Activated CD8-positive, alpha-beta memory T cell treated with anti-CD3 and anti-CD28 coated beads, Interleukin-2, amount 50 U/mL, for 4 hours (primary cell): ENCODE measurements around the gene RAB6D.
"Not testable (repeated sequence)": the region's sequence is repeated elsewhere in the genome, so short reads cannot be mapped to it uniquely, and the experiment has no call there.

ENCODE experiments used
- DNase-seq: peaks from one replicate; pipeline ENCODE4 v3.0.0-alpha.2; 2020

Gene RAB6D

DNA sequence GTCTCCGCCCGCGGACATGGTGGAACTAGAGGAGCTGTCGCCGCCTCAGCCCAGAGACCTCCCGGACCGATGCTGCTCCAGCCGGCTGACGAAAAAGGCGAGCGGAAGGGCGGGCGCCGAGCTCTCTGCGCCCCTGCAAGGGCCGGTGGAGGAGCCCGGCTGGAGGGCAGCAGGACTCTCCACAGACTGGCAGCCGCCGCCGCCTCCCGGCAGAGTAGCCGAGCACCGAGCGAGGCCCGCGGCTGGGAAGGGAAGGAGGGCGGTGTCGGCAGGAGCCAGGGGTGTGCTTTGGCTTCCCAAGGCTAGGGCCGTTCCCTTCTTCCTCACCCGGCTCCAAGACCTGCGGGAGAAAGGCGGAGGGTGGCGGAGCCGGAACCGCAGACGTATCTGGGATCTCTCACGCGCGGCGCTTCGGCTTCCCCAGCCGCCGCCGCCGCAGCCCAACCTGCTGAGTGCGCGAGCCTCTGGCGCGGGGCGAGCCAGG, at the start of gene RAB6D:
TSS of gene RAB6D (minus strand) at position 466 of the 484 bp plus-strand sequence. CDS start at position 18, 448 bp downstream.
- DNase-seq, result not testable (repeated sequence)

DNA sequence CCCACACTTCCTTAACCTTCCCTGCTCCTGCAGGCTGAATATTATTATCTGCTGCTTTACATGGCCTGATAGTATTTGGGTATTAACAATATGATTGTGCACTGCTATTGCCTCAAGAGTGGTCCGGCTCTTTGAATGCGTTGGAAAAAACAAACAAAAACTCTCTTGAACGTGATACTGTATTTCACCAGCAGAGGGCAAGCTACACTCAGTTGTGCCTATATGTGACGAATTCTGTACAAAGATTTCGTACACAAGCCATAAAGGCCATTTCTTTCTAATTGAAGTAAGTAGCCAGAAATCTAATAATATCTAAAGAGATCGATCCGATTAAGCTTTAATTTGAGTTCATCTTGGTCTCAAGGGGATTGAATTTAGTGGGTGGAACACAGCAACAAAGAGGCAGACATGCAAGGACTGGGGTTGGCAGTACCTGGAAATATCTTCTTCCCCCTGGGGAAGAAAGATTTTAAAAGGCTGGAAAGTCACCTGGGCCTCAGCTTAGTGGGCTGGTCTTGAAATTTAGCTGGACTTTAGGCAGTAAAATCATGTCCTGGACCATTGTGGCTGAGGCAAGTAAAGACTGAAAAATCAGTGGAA, 49.3 kb upstream of the RAB6D start:
- DNase-seq, result no peak

DNA sequence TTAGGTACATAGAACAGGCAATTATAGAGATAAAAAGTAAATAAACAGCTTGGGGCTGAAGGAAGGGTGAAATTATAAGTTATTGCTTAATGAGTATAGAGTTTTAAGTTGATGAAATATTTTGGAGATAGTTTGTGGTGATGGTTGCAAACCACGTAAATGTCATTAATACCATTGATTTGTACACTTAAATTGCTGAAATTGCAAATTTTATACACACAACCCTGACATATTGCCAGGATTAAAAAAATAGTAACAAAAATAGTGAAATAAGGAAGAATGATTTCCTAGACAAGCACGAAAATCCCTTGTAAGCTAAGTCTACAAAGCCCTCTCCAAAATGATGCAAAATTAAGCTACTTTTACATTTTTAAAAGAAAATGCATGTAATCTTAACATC, 46.2 kb upstream of the RAB6D start:
- DNase-seq, result no peak

DNA sequence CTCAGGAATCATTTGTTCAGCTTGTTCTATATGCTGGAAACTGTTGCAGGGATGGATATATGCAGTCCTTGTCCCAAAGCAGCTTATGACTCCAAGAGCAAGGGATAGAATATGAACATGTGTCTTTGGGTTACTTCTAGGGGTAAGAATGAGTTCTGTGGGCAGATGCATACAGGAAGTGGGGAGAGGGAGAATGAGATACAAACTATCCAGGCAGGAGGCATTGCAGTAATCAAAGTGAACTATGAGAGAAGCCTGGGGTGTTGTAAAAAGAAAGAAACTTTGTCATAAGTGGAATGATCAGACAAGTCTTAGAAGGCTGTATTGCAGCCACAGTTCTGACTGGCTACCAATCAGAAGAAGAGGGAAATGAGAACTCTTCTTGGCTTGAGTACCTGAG, 44.8 kb upstream of the RAB6D start:
- DNase-seq, result no peak

DNA sequence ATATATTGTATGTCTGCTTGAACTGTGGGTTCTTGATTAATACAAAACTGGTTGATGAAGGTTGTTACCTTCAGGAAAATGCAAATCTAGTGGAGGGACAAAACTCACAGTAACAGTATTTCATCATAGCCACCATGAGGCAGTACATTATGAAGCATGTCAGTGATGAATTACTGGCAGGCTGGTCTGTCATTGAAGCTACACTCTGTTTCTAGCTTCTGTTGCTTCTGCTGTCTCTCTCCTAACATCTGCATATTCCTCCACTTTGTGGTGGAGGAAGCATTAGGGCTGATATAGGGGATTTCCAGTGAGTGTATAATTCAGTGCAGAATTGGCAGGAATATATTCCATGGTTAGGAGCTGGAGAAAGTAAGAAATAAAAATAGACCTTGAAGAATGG, 44.2 kb upstream of the RAB6D start:
- DNase-seq, result no peak

DNA sequence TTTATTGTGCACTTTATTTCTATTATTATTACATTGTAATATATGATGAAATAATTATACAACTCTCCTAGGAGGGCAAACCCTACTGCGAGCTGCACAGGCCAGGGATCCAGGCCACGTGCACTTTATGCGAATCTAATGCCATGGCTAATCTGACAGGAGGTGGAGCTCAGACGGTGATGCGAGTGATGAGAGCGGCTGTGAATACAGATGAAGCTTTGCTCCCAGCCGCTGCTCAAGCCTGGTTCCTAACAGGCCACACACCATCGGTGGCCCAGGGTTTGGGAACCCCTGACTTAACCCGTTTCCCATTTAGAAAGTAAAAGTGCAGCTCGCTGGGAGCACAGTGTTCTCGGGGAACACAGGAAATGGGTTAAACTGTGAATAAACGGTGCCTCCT, 40.8 kb upstream of the RAB6D start:
- no peak for DNase-seq

DNA sequence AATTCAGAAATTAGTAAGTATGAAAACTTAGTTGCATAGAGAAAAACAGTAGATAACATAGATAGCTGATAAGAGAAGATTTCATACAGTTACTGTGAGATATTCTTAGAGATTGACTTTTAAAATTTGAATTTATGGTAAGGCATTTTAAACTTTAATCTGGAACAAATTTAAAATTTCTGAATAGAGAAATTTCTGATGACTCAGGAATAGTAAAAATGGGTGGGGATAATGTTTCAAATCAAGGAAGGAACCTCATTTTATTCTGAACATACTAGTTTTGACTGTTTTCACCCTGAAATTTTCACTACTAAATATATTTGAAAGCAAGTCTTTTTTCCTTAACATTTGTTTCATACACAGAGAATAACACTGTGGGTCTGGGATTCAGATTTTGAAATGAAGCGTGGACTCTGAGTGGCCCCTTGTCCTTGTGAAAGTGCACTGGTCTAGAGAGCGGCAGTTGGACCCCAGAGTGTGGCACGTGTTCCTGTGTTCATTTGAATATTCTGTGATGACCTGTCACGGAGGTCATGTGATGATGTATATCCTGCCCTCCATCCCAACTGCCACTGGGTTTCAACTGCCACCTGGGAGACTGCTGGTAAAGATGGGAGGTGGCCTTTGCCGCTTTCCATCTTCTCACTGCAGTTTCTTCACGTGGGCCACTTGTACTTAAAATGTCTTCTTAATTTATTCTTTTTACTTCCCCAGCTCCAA, 38.5 kb upstream of the RAB6D start:
- DNase-seq, result no peak

DNA sequence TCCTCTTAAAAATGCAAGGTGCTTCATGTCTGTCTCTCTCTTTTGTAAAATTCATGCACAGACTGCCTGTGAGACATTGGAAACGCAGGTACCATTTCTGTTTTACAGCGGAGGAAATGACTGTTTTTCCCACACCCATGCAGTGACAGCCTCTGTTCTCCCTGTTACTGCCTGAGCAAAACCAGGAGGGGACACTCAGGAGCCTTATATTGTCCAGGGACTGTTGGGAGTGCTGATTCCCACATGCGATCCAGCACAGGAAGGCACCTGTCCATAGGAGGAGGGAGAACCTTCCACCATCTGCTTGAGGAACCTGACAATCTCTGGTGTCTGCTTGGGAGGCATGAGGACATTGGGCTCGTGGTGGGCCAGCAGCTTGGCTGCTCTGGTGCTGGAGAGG, 36.9 kb upstream of the RAB6D start:
- no peak for DNase-seq

DNA sequence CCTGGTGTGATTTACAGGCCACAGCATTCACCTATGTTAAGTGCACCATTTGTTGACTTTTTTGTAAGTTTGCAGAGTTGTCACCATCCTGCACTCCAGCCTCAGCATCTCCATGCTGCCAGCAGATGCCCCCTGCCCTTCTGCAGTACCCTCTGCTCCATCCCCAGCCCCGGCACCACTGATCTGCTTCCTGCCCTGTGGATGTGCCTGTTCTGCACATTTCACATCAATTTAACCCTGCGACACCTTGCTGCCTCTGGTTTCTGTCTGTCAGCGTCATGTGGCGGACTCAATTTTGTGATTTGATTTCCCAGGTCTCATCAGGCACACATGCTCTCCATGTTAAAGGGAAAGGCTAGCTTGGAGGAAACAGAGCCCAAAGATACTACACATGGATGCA, 36.5 kb upstream of the RAB6D start:
- not testable (repeated sequence) for DNase-seq

DNA sequence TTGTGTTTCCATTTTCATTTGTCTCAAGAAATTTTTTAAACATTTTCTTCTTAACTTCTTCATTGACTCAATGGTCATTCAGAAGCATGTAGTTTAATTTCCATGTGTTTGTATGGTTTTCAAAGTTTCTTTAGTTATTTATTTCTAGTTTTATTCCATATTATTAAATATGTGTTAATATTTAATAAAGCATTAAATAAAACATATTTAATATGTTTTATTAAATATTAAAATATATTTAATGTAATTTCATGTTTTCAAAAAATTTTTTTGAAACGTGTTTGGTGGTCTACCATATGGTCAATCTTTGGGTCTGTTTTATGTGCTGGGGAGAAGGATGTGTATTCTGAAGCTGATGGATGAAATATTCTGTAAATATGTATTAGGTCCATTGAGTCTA, 32.2 kb upstream of the RAB6D start:
- not testable (repeated sequence) for DNase-seq

DNA sequence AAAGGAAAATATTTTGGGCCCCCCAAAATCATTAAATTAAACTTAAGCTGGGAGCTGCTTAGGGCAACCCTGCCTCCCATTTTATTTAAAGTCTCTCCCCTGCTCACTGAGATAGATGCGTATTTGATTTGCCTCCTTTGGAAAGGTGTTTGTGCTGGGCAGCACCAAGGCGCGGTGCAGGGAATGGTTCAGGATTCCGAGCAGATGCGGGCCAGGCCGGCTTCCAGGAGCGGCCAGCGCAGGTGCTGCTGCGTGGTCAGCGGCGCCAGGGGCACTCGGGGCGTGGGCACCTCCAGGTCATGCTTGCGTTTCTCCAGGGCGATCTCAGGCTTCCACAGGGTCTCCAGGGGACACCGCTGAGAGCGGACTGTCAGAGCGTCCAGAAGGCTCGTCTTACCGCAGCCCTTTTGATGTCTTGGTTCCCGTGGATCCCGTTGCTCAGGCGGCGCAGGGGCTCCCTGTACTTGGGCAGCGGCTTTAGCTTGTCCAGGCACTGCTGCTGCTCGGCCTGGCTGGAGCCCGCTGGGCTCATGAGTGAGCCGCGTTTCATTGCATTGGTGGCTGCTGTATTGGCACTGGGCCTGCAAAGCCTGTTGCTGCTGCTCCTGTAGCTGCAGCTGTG, 31.2 kb upstream of the RAB6D start:
- not testable (repeated sequence) for DNase-seq

DNA sequence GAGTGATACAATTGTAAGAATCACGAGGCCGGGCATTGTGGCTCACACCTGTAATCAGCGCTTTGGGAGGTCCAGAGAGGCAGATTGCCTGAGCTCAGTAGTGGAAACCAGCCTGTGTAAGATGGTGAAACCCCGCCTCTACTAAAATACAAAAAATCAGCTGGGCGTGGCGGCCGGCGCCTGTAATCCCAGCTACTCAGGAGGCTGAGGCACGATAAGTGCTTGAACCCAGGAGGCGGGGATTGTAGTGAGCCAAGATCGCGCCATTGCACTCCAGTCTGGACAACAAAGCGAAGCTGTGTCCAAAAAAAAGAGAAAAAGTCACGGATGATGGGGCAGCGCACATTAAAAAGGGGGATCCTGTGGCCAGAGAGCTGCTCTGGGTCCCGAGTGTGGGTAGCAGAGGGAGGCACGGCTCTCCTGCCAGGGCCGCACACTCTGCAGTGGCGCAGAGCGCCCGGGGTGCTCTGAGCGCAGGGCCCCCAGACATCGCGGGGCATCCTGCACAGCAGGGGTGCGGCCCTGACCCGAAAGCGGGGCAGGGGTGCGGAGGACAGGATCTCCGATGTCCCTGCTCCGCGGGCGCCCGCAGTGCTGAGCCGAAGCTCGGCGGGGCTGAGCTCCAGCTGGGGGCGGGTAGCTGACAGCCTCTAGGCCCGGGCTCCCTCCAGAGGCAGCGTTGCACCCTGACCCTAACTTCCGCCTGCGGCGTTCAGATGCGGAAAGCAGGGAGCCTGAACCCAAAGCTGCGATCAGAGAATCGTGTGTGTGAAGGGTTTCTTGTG, 30.4 kb upstream of the RAB6D start:
- no peak for DNase-seq

DNA sequence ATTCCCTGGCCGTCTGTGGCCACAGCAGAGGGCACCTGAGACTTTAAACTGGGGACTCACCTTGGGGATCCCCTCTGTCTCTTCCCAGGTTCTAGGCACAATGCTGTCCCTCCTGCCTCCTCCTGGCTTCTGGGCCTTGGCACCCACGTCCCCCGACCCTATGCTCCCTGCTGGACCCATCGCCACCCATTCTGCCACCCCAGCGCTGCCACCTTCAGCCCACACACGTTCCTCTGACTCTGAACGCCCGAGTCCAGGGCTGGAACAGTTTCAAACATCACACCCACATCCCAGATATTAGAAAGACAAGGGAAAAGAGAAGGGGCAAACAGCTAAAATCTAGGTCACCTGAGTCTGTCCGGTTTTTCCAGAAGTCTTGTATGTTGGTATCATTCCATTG, 28.0 kb upstream of the RAB6D start:
- not testable (repeated sequence) for DNase-seq

DNA sequence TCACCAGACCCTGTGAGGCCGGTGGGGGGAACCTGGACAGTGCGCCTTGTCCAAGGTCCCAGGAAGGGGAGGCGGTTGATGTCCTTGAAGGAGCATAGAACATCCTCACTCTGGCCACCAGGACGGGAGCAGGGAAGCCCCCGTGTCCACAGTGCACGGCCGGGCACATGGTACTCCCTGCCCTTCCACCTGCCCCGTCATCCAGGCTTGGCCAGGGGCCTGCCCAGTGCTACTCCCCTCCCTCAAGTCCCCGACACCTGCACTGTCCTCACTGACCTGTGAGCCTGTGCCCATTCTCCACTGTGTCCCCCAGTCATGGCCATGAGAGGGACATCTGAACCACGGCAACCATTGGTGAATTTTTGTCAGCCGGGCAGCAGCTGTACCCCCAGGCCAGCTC, 27.5 kb upstream of the RAB6D start:
- not testable (repeated sequence) for DNase-seq

DNA sequence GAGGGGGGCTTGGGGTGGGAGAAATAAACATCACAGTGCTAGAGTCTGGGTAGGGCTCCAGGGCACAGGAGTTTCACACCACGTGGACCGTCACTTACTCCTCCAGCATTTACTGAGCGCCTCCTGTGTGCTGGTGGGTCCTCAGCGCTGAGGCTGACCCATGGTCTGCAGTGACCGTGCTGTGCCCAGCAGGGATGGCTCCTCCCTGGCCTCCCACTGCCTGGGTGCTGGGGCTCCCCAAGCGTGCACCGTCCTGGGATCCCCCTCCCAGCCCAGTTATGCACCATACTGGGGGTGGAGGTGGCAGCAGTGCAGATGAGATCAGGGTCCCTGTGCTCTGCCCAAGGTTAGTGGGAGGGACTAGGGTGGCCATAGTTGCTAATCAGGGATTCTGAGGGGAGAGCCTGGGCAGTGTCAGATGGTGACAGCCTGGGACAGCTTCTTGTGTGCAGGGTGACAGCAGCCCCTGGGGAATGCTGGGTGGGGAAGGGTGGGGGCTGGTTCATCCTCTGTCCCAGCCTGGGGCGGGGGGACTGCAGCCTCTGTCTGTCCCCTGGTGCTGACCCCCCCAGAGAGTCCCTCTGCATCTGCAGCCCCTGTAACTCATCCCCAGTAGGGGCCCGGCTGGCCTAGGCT, 26.6 kb upstream of the RAB6D start:
- DNase-seq, result not testable (repeated sequence)

DNA sequence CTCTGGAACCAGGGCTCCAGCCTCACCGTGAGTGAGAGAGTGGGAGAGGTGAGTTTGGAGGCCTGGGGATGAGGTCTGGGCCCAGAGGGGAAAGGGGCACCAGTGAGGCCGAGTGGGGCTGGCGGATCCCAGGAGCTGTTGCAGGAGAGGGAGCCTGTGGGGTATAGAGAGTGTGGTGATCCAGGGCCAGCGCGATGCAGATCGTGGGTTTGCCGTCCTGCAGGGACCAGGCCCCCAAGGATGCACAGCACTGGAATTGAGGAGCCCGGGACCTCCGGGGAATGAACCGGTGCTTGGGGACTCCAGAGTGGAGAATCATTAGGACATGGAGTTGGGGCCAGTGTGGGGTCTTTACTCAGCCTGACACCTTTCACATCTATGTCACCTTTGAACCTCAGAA, 25.7 kb upstream of the RAB6D start:
- DNase-seq, result no peak

DNA sequence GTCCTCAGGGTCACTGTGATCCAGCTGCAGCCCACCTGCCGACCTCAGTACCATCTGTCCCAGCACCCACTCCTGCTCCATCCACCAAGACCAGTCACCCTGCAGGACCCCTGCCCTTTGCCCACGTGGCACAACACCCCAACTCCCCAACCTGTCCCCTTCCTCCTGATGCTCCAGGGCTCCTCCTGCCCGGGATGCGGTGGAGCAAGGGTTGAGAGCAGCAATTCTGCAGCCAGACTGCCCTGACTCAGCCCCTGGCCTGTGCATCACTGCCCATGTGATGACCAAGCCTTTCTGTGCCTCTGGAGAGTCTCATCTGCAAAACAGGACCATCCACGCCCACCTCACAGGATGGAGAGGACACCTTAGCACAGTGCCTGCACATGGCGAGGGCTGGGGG, 24.9 kb upstream of the RAB6D start:
- not testable (repeated sequence) for DNase-seq

DNA sequence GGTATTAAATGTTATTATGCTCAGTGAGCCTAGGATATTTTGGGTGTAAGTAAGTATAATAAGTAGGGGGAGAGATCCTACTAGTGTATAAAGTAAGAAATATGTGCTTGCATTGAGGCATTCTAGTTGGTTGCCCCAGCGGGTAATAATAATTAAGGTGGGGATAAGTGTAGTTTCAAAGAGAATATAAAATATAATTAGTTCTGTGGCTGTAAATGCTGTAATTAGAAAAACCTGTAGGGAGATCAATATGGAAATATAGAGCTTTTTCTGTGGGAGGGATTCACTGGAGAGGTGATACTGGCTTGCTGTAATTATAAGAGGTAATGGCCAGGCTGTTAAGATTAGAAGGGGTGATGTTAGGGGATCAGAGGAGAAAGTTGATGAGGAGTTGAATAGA, 9.1 kb upstream of the RAB6D start:
- DNase-seq, result not testable (repeated sequence)

DNA sequence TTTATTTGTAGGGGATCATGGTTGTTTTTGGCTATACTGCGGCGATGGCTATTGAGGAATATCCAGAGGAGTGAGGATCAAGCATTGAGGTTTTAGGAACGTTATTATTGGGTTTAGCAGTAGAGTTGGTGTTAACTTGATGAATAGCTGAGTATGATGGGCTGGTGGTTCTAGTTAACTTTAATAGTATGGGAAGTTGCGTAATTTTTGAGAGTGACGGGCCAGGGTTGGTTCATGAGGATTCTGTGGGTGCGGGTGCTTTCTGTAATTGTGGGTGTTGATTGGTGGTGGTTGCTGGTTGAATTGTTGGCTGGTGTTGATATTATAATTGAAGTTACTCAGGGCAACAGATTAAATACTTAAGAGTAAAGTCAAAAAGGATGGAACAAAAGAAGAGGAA, 6.0 kb upstream of the RAB6D start:
- no peak for DNase-seq

DNA sequence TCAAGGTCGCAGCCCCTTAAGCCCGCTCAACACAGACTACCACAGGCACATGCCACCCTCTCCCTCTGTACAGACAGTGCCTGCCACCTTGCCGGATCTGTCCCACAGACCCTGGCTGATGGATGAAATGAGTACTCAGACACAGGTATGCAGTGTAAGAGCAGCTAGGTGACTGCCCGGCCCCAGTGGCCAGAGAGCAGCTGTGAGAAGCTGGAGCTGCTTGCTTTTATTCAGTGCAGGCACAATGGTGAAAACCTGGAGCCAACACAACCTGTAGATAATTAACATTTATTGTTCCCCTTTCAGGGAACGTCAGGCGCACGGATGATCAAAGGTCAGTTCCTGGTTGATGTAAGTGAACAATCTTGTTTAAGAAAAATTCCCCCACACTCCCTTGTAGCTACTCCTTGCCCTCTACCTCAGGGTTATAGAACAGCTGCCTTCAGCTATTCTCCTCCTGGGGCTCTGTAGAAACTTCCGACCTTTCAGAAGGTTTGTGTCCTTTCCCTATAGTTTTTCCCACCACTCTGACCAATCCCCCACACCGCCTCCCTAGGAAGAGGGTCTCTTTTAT, 4.6 kb upstream of the RAB6D start:
- DNase-seq, result not testable (repeated sequence)

DNA sequence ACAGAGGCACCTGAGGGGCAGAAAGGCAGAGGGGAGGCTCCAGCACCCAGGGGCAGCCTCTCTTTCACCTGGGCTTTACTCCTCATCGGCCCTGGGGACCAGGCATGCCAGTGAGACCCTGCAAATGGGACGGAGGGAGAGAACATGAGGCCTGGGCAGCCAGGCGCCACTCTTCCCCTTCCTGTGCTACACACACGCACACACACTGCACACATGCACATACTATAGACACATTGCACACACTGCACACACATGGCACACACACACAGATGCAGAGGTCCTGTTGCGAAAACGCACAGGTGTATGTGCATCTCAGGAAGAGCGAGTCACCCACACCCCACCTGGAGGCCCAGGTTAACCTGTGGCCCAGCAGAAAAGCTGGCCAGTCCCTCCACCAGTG, 3.4 kb upstream of the RAB6D start:
- DNase-seq, result no peak

DNA sequence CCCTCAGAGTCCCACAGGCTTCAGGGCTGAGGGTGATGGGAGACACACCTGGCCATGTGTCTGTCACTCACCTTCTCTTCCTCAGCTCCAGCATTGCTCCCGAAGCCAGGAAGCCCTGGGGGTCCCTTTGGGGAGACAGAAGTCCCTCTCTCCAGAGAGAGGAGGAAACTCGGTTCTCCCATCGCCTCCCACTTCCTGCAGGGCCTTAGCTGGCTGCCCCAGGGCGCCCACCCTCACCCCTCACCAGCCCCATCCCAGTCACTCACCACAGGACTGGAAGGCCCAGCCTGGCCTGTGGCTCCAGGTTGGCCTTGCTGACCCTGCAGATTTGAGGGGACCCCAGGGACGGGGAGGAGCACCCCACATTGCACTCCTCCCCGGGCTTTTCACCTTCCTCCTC, 2.7 kb upstream of the RAB6D start:
- no peak for DNase-seq

DNA sequence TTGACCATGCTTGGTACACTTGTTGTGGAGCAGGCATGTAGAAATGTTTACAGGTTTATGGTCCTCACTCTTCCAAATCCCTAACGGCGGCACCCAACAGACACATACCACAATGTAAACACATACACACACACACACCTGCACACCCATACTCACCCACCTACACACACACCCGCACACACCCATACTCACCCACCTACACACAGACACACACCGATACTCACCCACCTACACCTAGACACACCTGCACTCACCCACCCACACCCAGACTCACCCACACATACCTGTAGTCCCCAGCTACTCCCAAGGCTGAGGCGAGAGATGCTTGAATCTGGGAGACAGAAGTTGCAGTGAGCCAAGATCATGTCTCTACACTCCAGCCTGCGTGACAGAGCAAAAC, 1.5 kb upstream of the RAB6D start:
- DNase-seq, result no peak
